ENCODE data around the gene PTPN4. TPM values are rescaled to one million over a fixed set of nuclear protein-coding genes. Genes with fewer than 3 reads are reported as not detected.

PTPN4 gene
- polyA plus RNA-seq, 1 donor from 2014 or later = 22.0 TPM

DNA sequence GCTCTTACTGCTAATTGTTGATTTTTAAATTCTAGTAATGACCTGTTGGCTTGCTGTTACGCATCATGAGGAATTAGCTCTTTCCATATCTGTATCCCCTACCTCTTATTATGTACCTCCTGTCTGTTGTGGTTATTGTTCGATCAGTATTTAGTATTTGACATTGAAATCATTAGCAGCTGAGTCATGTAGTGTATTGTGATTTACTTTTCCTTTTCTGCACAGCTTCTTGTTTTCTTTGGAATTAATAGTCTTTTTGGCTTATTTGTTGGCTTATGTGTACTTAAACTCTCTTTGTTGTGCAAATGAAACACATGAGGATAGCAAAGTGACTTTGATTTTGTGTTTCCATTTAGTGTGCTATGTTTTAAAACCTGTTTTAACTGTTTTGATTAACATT is 257.5 kb downstream of the PTPN4 start:
- no peak overlapping the region for H3K27ac ChIP-seq (ENCODE audit: low read length)
- no peaks in the 10 kb centered on the region for H3F3A ChIP-seq (ENCODE audit: insufficient read depth, low read length, poor library complexity, severe bottlenecking)
- H3K9ac ChIP-seq (ENCODE audit: low read length) = no peak overlapping the region
- no peaks in the 10 kb centered on the region for H4K20me1 ChIP-seq (ENCODE audit: insufficient read depth)
- H3K36me3 ChIP-seq (ENCODE audit: insufficient read depth, low read length) = no peaks in the 10 kb centered on the region
- TF ChIP-seq MXI1 (conservative IDR thresholded peaks at IDR 0.05; ENCODE audit: poor library complexity, severe bottlenecking) = no peak
- no peak overlapping the region for H3K4me3 ChIP-seq (ENCODE audit: low read length)
- H3K27me3 ChIP-seq (ENCODE audit: insufficient read depth, low read depth, low read length) = no peaks in the 10 kb centered on the region
- no peak overlapping the region for H3K4me2 ChIP-seq (ENCODE audit: low read length)
- no peak overlapping the region for H2AFZ ChIP-seq (ENCODE audit: low read depth, low read length)
- no peaks in the 10 kb centered on the region for H3K9me2 ChIP-seq (ENCODE audit: insufficient read depth, low read length)
- H3K9me3 ChIP-seq (ENCODE audit: low read length) = no peaks in the 10 kb centered on the region
- H3K79me2 ChIP-seq (replicated peaks; ENCODE audit: insufficient read depth, low read length) = peaks cover 45% of the 10 kb centered on the region

DNA sequence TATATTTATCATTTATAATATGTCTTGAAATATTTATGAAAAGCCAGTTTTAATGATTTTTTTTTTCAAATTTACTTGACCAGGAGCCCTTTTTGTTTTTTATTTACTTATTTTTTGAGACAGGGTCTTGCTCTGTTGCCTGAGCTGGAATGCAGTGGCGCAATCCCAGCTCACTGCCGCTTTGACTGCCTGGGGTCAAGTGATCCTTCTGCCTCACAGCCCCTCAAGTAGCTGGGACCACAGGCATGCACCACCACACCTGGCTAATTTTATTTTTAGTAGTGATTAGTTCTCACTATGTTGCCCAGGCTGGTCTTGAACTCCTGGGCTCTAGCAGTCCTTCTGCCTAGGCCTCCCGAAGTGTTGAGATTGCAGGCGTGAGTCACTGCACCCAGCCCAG is 258.8 kb downstream of the PTPN4 start:
- H3K9ac ChIP-seq (ENCODE audit: low read length) = no peak overlapping the region
- H3K9me2 ChIP-seq (ENCODE audit: insufficient read depth, low read length) = no peaks in the 10 kb centered on the region
- H3K4me3 ChIP-seq (ENCODE audit: low read length) = no peak overlapping the region
- H3K9me3 ChIP-seq (ENCODE audit: low read length) = no peaks in the 10 kb centered on the region
- no peaks in the 10 kb centered on the region for H3F3A ChIP-seq (ENCODE audit: insufficient read depth, low read length, poor library complexity, severe bottlenecking)
- TF ChIP-seq MXI1 (conservative IDR thresholded peaks at IDR 0.05; ENCODE audit: poor library complexity, severe bottlenecking) (no peak), RAD21 (conservative IDR thresholded peaks at IDR 0.05) (no peak), TAF1 (IDR thresholded peaks at IDR 0.05; ENCODE audit: low read depth) (no peak), EZH2 (IDR thresholded peaks at IDR 0.05; ENCODE audit: borderline replicate concordance, insufficient read depth, low read length, poor library complexity, severe bottlenecking) (no peak), SMC3 (conservative IDR thresholded peaks at IDR 0.05; ENCODE audit: poor library complexity) (no peak), EP300 (conservative IDR thresholded peaks at IDR 0.05; ENCODE audit: poor library complexity, severe bottlenecking) (no peak), POLR2AphosphoS5 (IDR thresholded peaks at IDR 0.05) (no peak)
- TF ChIP-seq, protein P1, sequence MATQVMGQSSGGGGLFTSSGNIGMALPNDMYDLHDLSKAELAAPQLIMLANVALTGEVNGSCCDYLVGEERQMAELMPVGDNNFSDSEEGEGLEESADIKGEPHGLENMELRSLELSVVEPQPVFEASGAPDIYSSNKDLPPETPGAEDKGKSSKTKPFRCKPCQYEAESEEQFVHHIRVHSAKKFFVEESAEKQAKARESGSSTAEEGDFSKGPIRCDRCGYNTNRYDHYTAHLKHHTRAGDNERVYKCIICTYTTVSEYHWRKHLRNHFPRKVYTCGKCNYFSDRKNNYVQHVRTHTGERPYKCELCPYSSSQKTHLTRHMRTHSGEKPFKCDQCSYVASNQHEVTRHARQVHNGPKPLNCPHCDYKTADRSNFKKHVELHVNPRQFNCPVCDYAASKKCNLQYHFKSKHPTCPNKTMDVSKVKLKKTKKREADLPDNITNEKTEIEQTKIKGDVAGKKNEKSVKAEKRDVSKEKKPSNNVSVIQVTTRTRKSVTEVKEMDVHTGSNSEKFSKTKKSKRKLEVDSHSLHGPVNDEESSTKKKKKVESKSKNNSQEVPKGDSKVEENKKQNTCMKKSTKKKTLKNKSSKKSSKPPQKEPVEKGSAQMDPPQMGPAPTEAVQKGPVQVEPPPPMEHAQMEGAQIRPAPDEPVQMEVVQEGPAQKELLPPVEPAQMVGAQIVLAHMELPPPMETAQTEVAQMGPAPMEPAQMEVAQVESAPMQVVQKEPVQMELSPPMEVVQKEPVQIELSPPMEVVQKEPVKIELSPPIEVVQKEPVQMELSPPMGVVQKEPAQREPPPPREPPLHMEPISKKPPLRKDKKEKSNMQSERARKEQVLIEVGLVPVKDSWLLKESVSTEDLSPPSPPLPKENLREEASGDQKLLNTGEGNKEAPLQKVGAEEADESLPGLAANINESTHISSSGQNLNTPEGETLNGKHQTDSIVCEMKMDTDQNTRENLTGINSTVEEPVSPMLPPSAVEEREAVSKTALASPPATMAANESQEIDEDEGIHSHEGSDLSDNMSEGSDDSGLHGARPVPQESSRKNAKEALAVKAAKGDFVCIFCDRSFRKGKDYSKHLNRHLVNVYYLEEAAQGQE (IDR thresholded peaks at IDR 0.05; ENCODE audit: borderline replicate concordance) = no peak
- TF ChIP-seq, protein P2, sequence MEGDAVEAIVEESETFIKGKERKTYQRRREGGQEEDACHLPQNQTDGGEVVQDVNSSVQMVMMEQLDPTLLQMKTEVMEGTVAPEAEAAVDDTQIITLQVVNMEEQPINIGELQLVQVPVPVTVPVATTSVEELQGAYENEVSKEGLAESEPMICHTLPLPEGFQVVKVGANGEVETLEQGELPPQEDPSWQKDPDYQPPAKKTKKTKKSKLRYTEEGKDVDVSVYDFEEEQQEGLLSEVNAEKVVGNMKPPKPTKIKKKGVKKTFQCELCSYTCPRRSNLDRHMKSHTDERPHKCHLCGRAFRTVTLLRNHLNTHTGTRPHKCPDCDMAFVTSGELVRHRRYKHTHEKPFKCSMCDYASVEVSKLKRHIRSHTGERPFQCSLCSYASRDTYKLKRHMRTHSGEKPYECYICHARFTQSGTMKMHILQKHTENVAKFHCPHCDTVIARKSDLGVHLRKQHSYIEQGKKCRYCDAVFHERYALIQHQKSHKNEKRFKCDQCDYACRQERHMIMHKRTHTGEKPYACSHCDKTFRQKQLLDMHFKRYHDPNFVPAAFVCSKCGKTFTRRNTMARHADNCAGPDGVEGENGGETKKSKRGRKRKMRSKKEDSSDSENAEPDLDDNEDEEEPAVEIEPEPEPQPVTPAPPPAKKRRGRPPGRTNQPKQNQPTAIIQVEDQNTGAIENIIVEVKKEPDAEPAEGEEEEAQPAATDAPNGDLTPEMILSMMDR (IDR thresholded peaks at IDR 0.05; ENCODE audit: poor library complexity, severe bottlenecking) = no peak
- H3K79me2 ChIP-seq (replicated peaks; ENCODE audit: insufficient read depth, low read length) = peaks cover 34% of the 10 kb centered on the region
- no peak overlapping the region for H3K4me2 ChIP-seq (ENCODE audit: low read length)
- no peaks in the 10 kb centered on the region for H3K27me3 ChIP-seq (ENCODE audit: insufficient read depth, low read depth, low read length)
- H4K20me1 ChIP-seq (ENCODE audit: insufficient read depth) = no peaks in the 10 kb centered on the region
- H3K27ac ChIP-seq (ENCODE audit: low read length) = no peak overlapping the region
- no peak overlapping the region for H2AFZ ChIP-seq (ENCODE audit: low read depth, low read length)
- H3K36me3 ChIP-seq (ENCODE audit: insufficient read depth, low read length) = no peaks in the 10 kb centered on the region

DNA sequence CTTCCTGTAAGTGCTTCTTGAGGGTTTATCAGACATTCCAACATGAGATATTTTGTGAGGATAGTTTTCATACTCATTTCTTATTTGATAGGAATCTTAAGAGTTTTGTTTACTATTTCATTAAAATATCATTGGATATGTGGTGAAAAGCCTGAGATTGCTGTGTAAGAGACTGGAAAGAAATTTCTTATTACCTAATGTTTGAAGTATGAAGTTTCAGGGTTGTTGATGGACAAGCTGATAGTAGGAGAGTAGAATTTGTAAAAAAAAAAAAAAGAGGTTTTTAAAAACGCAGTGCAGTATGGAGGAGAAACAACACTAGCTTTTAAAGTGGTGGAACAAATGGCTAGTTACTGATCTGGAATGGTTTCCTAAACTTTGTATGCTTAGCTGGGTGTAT is 260.8 kb downstream of the PTPN4 start:
- Histone ChIP-seq H2AFZ (ENCODE audit: low read depth, low read length) (no peak overlapping the region), H3K79me2 (replicated peaks; ENCODE audit: insufficient read depth, low read length) (peaks cover 17% of the 10 kb centered on the region), H3F3A (ENCODE audit: insufficient read depth, low read length, poor library complexity, severe bottlenecking) (no peaks in the 10 kb centered on the region), H3K4me3 (ENCODE audit: low read length) (no peak overlapping the region), H3K9ac (ENCODE audit: low read length) (no peak overlapping the region), H3K27me3 (ENCODE audit: insufficient read depth, low read depth, low read length) (no peaks in the 10 kb centered on the region), H3K9me2 (ENCODE audit: insufficient read depth, low read length) (no peaks in the 10 kb centered on the region), H3K27ac (ENCODE audit: low read length) (no peak overlapping the region), H3K9me3 (ENCODE audit: low read length) (no peaks in the 10 kb centered on the region), H4K20me1 (ENCODE audit: insufficient read depth) (no peaks in the 10 kb centered on the region), H3K4me2 (ENCODE audit: low read length) (no peak overlapping the region), H3K36me3 (ENCODE audit: insufficient read depth, low read length) (no peaks in the 10 kb centered on the region)
- TF ChIP-seq, protein P1 (IDR thresholded peaks at IDR 0.05; ENCODE audit: borderline replicate concordance) = no peak
- TF ChIP-seq SMC3 (conservative IDR thresholded peaks at IDR 0.05; ENCODE audit: poor library complexity) (no peak), EP300 (conservative IDR thresholded peaks at IDR 0.05; ENCODE audit: poor library complexity, severe bottlenecking) (no peak), MXI1 (conservative IDR thresholded peaks at IDR 0.05; ENCODE audit: poor library complexity, severe bottlenecking) (no peak), TAF1 (IDR thresholded peaks at IDR 0.05; ENCODE audit: low read depth) (no peak), EZH2 (IDR thresholded peaks at IDR 0.05; ENCODE audit: borderline replicate concordance, insufficient read depth, low read length, poor library complexity, severe bottlenecking) (no peak), POLR2AphosphoS5 (IDR thresholded peaks at IDR 0.05) (no peak), RAD21 (conservative IDR thresholded peaks at IDR 0.05) (no peak)
- TF ChIP-seq, protein P2 (IDR thresholded peaks at IDR 0.05; ENCODE audit: poor library complexity, severe bottlenecking) = no peak

All from neural cell (in vitro differentiated cells).